HepG2 (cell line): ENCODE data around the gene TOB1. TPM values are rescaled to one million over a fixed set of nuclear protein-coding genes. Genes with fewer than 3 reads are reported as not detected.

Source experiments
- ADNP ChIP-seq: sonication (generic); formaldehyde crosslinking; IDR thresholded peaks from 2 replicates; pipeline ENCODE4 v1.4.0; 2020; ENCODE audit warnings: missing genetic modification reagents
- AFF4 ChIP-seq: sonication (generic); formaldehyde crosslinking; IDR thresholded peaks from 2 replicates; pipeline ENCODE4 v1.4.0; 2020; ENCODE audit warnings: missing genetic modification reagents
- AKAP8 ChIP-seq: sonication (generic); formaldehyde crosslinking; IDR thresholded peaks from 2 replicates; pipeline ENCODE4 v1.5.1; 2020; ENCODE audit warnings: mild to moderate bottlenecking, missing genetic modification reagents
- ARNT ChIP-seq: fragments of 450-650 bp; IDR thresholded peaks from 2 replicates; pipeline ENCODE4 v1.6.1; 2017
- BRF2 ChIP-seq: sonication (generic); formaldehyde crosslinking; IDR thresholded peaks from 2 replicates; pipeline ENCODE4 v1.8.1; 2022; ENCODE audit warnings: mild to moderate bottlenecking, missing genetic modification reagents
- HNRNPL ChIP-seq: fragments of 200-400 bp; formaldehyde crosslinking; IDR thresholded peaks from 2 replicates; pipeline ENCODE4 v1.6.1; 2017; ENCODE audit warnings: mild to moderate bottlenecking, low read depth, low read length
- IKZF1 ChIP-seq: fragments of 450-650 bp; IDR thresholded peaks from 2 replicates; pipeline ENCODE4 v1.7.1; 2016
- KLF16 ChIP-seq, 2 experiments: sonication (generic) in 1 of 2; formaldehyde crosslinking in 1 of 2; IDR thresholded peaks; 2 replicates each; pipeline versions ENCODE4 v1.6.1 to v1.8.0; 2016 to 2023; ENCODE audit warnings: missing genetic modification reagents in 2 of 2, missing compliant biosample characterization in 1 of 2
- MED8 ChIP-seq: sonication (generic); formaldehyde crosslinking; IDR thresholded peaks from 2 replicates; pipeline ENCODE4 v1.8.1; 2023; ENCODE audit warnings: mild to moderate bottlenecking, missing genetic modification reagents; ENCODE audit not compliant: insufficient replicate concordance
- MTF1 ChIP-seq: sonication (generic); formaldehyde crosslinking; IDR thresholded peaks from 2 replicates; pipeline ENCODE4 v1.5.0; 2020; ENCODE audit warnings: missing genetic modification reagents
- NFIC ChIP-seq: IDR thresholded peaks from 2 replicates; pipeline ENCODE4 v1.6.1; 2012; ENCODE audit warnings: mild to moderate bottlenecking, low read length, inconsistent platforms
- NR2F2 ChIP-seq: IDR thresholded peaks from 2 replicates; pipeline ENCODE4 v1.6.1; 2012; ENCODE audit warnings: low read depth, inconsistent platforms, borderline replicate concordance
- RNF219 ChIP-seq: sonication (generic); formaldehyde crosslinking; IDR thresholded peaks from 2 replicates; pipeline ENCODE4 v1.5.0; 2020; ENCODE audit warnings: mild to moderate bottlenecking, missing genetic modification reagents
- SALL2 ChIP-seq: sonication (generic); formaldehyde crosslinking; IDR thresholded peaks from 2 replicates; pipeline ENCODE4 v1.8.1; 2023; ENCODE audit warnings: mild to moderate bottlenecking, missing genetic modification reagents, inconsistent platforms
- ZKSCAN1 ChIP-seq: fragments of 150-350 bp; IDR thresholded peaks from 2 replicates; pipeline ENCODE4 v1.6.1; 2014; ENCODE audit warnings: low read length
- ZNF264 ChIP-seq: sonication (generic); formaldehyde crosslinking; IDR thresholded peaks from 2 replicates; pipeline ENCODE4 v1.4.0; 2020; ENCODE audit warnings: missing genetic modification reagents
- ZNF274 ChIP-seq: sonication (generic); formaldehyde crosslinking; IDR thresholded peaks from 2 replicates; pipeline ENCODE4 v1.5.1; 2020; ENCODE audit warnings: mild to moderate bottlenecking, missing genetic modification reagents
- ZNF614 ChIP-seq: IDR thresholded peaks from 2 replicates; pipeline ENCODE4 v1.6.1; 2018; ENCODE audit warnings: missing biosample characterization, missing genetic modification reagents, inconsistent platforms, borderline replicate concordance
- polyA plus RNA-seq, 8 experiments: library from polyadenylated mRNA; depleted of rRNA in 3 of 8; stranded (reverse) in 7 of 8; unstranded in 1 of 8; fragments of >200 nt; fragmentation: Illumina TruSeq in 4 of 8; extraction: Trizol in 4 of 8; gene quantifications; 2 replicates each; pipeline versions ENCODE4 v1.2.1 to v1.2.3, GENCODE V29; 2011 to 2016; ENCODE audit warnings: low read depth in 4 of 8, missing spikeins in 1 of 8, mixed read lengths in 1 of 8; ENCODE audit not compliant: insufficient read depth in 1 of 8
- total RNA-seq, 5 experiments: library from RNA; depleted of rRNA; stranded (reverse); fragments of >200 nt; fragmentation: Illumina TruSeq; extraction: Trizol; gene quantifications; 2 replicates each; pipeline ENCODE4 v1.2.3, GENCODE V29; 2016; ENCODE audit warnings: low read depth in 1 of 5
- TF ChIP-seq, protein P1 (sequence below): sonication (generic); formaldehyde crosslinking; IDR thresholded peaks from 2 replicates; pipeline ENCODE4 v1.4.0; 2020; ENCODE audit warnings: missing genetic modification reagents
- TF ChIP-seq, protein P2 (sequence below): sonication (generic); formaldehyde crosslinking; conservative IDR thresholded peaks from 2 replicates; pipeline ENCODE4 v1.4.0; 2020; ENCODE audit warnings: missing genetic modification reagents

The TOB1 gene
- total and polyA plus RNA-seq, 2 of the 13 experiments (the other 11 are each of a cell fraction or from before 2014, with no cell fraction given): 21.9 to 57.7 TPM

- TF ChIP-seq AFF4 (CRISPR knock-in tag) (peak; percentile 75; the same call in 1 of the 2 replicates), HNRNPL (no peak), BRF2 (CRISPR knock-in tag) (0 out of 2 replicates have a peak, but pooled peaks have one; percentile 40), KLF16 (CRISPR knock-in tag; IDR thresholded peaks at IDR 0.05) (peak; percentile 48 to 94; a peak in 2 of 4 replicates), NFIC (no peak), ADNP (CRISPR knock-in tag) (no peak), SALL2 (peak; percentile 65; the same call in 1 of the 2 replicates), MED8 (CRISPR knock-in tag) (peak; percentile 65), MTF1 (CRISPR knock-in tag) (no peak), ZNF614 (CRISPR knock-in tag) (peak; percentile 7; the same call in 1 of the 2 replicates), ZNF264 (no peak), ARNT (no peak), IKZF1 (no peak), AKAP8 (no peak), NR2F2 (peak; percentile 13; the same call in 1 of the 2 replicates), RNF219 (CRISPR knock-in tag) (peak; percentile 92; the same call in 1 of the 2 replicates), ZNF274 (CRISPR knock-in tag) (peak; percentile 67; the same call in 1 of the 2 replicates), ZKSCAN1 (no peak)
- TF ChIP-seq, protein P1, sequence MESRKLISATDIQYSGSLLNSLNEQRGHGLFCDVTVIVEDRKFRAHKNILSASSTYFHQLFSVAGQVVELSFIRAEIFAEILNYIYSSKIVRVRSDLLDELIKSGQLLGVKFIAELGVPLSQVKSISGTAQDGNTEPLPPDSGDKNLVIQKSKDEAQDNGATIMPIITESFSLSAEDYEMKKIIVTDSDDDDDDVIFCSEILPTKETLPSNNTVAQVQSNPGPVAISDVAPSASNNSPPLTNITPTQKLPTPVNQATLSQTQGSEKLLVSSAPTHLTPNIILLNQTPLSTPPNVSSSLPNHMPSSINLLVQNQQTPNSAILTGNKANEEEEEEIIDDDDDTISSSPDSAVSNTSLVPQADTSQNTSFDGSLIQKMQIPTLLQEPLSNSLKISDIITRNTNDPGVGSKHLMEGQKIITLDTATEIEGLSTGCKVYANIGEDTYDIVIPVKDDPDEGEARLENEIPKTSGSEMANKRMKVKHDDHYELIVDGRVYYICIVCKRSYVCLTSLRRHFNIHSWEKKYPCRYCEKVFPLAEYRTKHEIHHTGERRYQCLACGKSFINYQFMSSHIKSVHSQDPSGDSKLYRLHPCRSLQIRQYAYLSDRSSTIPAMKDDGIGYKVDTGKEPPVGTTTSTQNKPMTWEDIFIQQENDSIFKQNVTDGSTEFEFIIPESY (CRISPR knock-in tag): peak; percentile 92
- TF ChIP-seq, protein P2, sequence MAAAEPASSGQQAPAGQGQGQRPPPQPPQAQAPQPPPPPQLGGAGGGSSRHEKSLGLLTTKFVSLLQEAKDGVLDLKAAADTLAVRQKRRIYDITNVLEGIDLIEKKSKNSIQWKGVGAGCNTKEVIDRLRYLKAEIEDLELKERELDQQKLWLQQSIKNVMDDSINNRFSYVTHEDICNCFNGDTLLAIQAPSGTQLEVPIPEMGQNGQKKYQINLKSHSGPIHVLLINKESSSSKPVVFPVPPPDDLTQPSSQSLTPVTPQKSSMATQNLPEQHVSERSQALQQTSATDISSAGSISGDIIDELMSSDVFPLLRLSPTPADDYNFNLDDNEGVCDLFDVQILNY (CRISPR knock-in tag): no peak
Observed at GRCh38 chr17:50893183-50893993, 27.2 kb upstream of the TOB1 start (continued).
